Prostate gland (tissue), 2 donors: Measurements from ENCODE around the gene CCDC198.

Source experiments
- POLR2AphosphoS5 ChIP-seq: sonication (generic); formaldehyde crosslinking; IDR thresholded peaks from one replicate; pipeline ENCODE4 v1.6.1; 2017; ENCODE audit warnings: antibody characterized with exemption
- TF ChIP-seq, protein P1 (sequence below), 4 experiments: fragments of 200-600 bp in 2 of 4; fragments of 450-650 bp in 2 of 4; sonication (generic) in 2 of 4; IDR thresholded peaks; 1 replicate in 3 of 4; 2 replicates in 1 of 4; pipeline ENCODE4 v1.5.1; 2016 to 2019; ENCODE audit warnings: antibody characterized with exemption in 4 of 4, mild to moderate bottlenecking in 2 of 4, moderate library complexity in 2 of 4

DNA sequence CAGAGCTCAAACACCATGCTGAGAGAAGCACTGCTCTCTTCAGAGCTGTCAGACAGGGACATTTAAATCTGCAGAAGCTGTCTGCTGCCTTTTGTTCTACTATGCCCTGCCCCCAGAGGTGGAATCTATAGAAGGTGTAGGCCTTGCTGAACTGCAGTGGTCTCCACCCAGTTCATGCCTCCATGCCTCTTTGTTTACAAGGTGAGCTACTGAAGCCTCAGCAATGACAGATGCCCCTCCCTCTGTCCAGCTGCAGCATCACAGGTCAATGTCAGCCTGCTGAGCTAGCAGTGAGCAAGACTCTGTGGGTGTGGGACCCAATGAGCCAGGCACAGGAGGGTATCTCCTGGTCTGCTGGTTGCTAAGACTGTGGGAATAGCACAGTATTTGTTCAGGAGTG lies 25.4 kb upstream of the CCDC198 start:
- TF ChIP-seq, protein P1, sequence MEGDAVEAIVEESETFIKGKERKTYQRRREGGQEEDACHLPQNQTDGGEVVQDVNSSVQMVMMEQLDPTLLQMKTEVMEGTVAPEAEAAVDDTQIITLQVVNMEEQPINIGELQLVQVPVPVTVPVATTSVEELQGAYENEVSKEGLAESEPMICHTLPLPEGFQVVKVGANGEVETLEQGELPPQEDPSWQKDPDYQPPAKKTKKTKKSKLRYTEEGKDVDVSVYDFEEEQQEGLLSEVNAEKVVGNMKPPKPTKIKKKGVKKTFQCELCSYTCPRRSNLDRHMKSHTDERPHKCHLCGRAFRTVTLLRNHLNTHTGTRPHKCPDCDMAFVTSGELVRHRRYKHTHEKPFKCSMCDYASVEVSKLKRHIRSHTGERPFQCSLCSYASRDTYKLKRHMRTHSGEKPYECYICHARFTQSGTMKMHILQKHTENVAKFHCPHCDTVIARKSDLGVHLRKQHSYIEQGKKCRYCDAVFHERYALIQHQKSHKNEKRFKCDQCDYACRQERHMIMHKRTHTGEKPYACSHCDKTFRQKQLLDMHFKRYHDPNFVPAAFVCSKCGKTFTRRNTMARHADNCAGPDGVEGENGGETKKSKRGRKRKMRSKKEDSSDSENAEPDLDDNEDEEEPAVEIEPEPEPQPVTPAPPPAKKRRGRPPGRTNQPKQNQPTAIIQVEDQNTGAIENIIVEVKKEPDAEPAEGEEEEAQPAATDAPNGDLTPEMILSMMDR (IDR thresholded peaks at IDR 0.05) = no peak
- no peak for TF ChIP-seq POLR2AphosphoS5
